HEK293T (cell line): Measurements from ENCODE around the gene SLCO1B3.

ENCODE experiments used
- CTCF ChIA-PET: fragments of 350-600 bp; formaldehyde crosslinking; extraction: SDS; loops from one replicate; lab custom pipeline; 2021; ENCODE audit warnings: antibody characterized with exemption, inconsistent platforms; lab: Yijun Ruan, JAX
- POLR2A ChIA-PET: fragments of 350-600 bp; formaldehyde crosslinking; extraction: SDS; loops from one replicate; lab custom pipeline; 2020; ENCODE audit warnings: antibody characterized with exemption, inconsistent platforms; lab: Yijun Ruan, JAX
- DNase-seq: peaks from one replicate; pipeline ENCODE4 v3.0.0; 2012; ENCODE audit warnings: mixed read lengths; ENCODE audit errors: extremely low spot score
- ARNT ChIP-seq: fragments of 450-650 bp; IDR thresholded peaks from 2 replicates; pipeline ENCODE4 v1.6.1; 2017; ENCODE audit warnings: mild to moderate bottlenecking
- BHLHE40 ChIP-seq: fragments of 450-650 bp; IDR thresholded peaks from 2 replicates; pipeline ENCODE4 v1.6.1; 2016; ENCODE audit warnings: mild to moderate bottlenecking, moderate library complexity, borderline replicate concordance
- CTBP1 ChIP-seq: fragments of 450-650 bp; IDR thresholded peaks from 2 replicates; pipeline ENCODE4 v1.6.1; 2016; ENCODE audit warnings: borderline replicate concordance
- ELF4 ChIP-seq: fragments of 450-650 bp; IDR thresholded peaks from 2 replicates; pipeline ENCODE4 v1.6.1; 2017; ENCODE audit warnings: antibody characterized with exemption
- FOXA1 ChIP-seq: fragments of 450-650 bp; IDR thresholded peaks from 2 replicates; pipeline ENCODE4 v1.6.1; 2016; ENCODE audit warnings: mild to moderate bottlenecking
- FOXK2 ChIP-seq: fragments of 450-650 bp; IDR thresholded peaks from 2 replicates; pipeline ENCODE4 v1.6.1; 2016; ENCODE audit warnings: mild to moderate bottlenecking
- FOXM1 ChIP-seq: fragments of 450-650 bp; IDR thresholded peaks from 2 replicates; pipeline ENCODE4 v1.6.1; 2017; ENCODE audit warnings: mild to moderate bottlenecking, borderline replicate concordance
- HDGF ChIP-seq: fragments of 450-650 bp; IDR thresholded peaks from 2 replicates; pipeline ENCODE4 v1.6.1; 2017; ENCODE audit warnings: antibody characterized with exemption, borderline replicate concordance
- L3MBTL2 ChIP-seq: fragments of 450-650 bp; conservative IDR thresholded peaks from 2 replicates; pipeline ENCODE4 v1.6.1; 2016; ENCODE audit warnings: mild to moderate bottlenecking
- LEF1 ChIP-seq: fragments of 450-650 bp; IDR thresholded peaks from 2 replicates; pipeline ENCODE4 v1.6.1; 2017; ENCODE audit warnings: mild to moderate bottlenecking, borderline replicate concordance
- NFRKB ChIP-seq: fragments of 450-650 bp; IDR thresholded peaks from 2 replicates; pipeline ENCODE4 v1.6.1; 2016; ENCODE audit warnings: mild to moderate bottlenecking, moderate library complexity
- SP1 ChIP-seq: fragments of 450-650 bp; IDR thresholded peaks from 2 replicates; pipeline ENCODE4 v1.6.1; 2017
- SUZ12 ChIP-seq: fragments of 450-650 bp; IDR thresholded peaks from 2 replicates; pipeline ENCODE4 v1.6.1; 2016; ENCODE audit warnings: mild to moderate bottlenecking
- TARDBP ChIP-seq: fragments of 450-650 bp; IDR thresholded peaks from 2 replicates; pipeline ENCODE4 v1.6.1; 2016
- ZNF384 ChIP-seq: fragments of 450-650 bp; IDR thresholded peaks from 2 replicates; pipeline ENCODE4 v1.6.1; 2016
- TF ChIP-seq, protein P1 (sequence below): fragments of 450-650 bp; IDR thresholded peaks from 2 replicates; pipeline ENCODE4 v1.6.1; 2016

SLCO1B3 gene

GRCh38 chr12:20865873-20866272 lies 55.4 kb downstream of the SLCO1B3 start:
- POLR2A ChIA-PET, result no interaction called here
- CTCF ChIA-PET, result no interaction called here
- no peak for TF ChIP-seq TARDBP
- TF ChIP-seq, protein P1, sequence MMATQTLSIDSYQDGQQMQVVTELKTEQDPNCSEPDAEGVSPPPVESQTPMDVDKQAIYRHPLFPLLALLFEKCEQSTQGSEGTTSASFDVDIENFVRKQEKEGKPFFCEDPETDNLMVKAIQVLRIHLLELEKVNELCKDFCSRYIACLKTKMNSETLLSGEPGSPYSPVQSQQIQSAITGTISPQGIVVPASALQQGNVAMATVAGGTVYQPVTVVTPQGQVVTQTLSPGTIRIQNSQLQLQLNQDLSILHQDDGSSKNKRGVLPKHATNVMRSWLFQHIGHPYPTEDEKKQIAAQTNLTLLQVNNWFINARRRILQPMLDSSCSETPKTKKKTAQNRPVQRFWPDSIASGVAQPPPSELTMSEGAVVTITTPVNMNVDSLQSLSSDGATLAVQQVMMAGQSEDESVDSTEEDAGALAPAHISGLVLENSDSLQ, result no peak
- no peak for TF ChIP-seq FOXK2
- no peak for TF ChIP-seq ELF4
- no peak for TF ChIP-seq HDGF
- no peak for TF ChIP-seq LEF1
- no peak for TF ChIP-seq NFRKB
- no peak for TF ChIP-seq ARNT
- no peak for TF ChIP-seq ZNF384
- TF ChIP-seq L3MBTL2, result no peak
- TF ChIP-seq SUZ12, result no peak
- no peak for TF ChIP-seq FOXM1
- TF ChIP-seq CTBP1, result no peak
- TF ChIP-seq SP1, result no peak
- TF ChIP-seq FOXA1, result no peak
- TF ChIP-seq BHLHE40, result no peak
- no peak for DNase-seq

GRCh38 chr12:20868277-20868676 lies 57.8 kb downstream of the SLCO1B3 start:
- TF ChIP-seq, protein P1, result no peak
- ChIA-PET CTCF (no interaction called here), POLR2A (no interaction called here)
- no peak for DNase-seq

- CTCF ChIA-PET, result no interaction called here
- no peak for DNase-seq
- TF ChIP-seq L3MBTL2 (no peak), HDGF (no peak), ELF4 (no peak), SP1 (no peak), FOXK2 (no peak), ARNT (no peak), FOXA1 (no peak), NFRKB (no peak), BHLHE40 (no peak), SUZ12 (no peak), ZNF384 (no peak), LEF1 (no peak)
- POLR2A ChIA-PET, result no interaction called here
Measured at GRCh38 chr12:20883288-20883687, 72.8 kb downstream of the SLCO1B3 start.

DNA sequence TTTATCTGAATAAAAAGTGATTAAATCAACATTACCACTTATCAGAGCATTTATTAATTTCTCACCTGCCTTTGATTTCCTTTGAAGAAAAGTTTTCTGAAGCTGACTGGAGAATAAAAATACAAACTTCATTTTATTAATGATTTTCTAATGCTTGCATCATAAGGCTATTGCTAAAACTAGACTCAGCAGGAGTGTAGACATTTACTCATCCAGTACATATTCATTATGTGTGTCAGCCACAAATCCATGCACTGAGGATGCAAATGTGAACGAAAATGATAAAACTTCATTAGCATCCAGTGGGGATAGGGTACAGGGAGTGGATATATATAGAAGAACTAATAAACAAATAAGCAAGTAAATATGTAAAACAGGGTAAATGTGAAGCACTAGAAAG lies 74.6 kb downstream of the SLCO1B3 start:
- TF ChIP-seq, protein P1, result no peak
- TF ChIP-seq NFRKB (no peak), ELF4 (no peak), FOXK2 (no peak)
- CTCF ChIA-PET, result no interaction called here
- no peak for DNase-seq
- POLR2A ChIA-PET, result no interaction called here

DNA sequence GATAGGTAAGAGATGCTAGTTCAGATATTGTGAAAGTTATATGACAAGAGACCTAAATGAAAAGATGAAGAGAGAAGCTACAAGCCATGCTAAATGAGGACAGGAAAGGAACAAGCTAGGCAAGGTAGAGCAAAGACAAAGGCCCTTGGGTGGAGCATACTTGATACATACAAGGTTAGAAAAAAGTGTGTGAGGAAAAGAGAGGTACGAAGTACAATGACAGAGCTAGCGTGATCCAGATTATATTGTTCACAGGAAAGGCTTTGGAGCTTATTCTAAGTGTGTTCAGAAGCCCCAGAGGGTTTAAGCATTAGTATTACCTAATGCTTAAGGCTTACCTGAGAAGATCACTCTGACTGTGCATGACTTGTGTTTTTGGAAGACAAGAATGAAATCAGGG lies 75.0 kb downstream of the SLCO1B3 start:
- CTCF ChIA-PET, result no interaction called here
- TF ChIP-seq ZNF384 (no peak), HDGF (no peak), ELF4 (no peak), FOXM1 (no peak), FOXA1 (no peak), BHLHE40 (no peak), CTBP1 (no peak), NFRKB (no peak), LEF1 (no peak), FOXK2 (no peak), SP1 (no peak)
- TF ChIP-seq, protein P1, result no peak
- POLR2A ChIA-PET, result no interaction called here

GRCh38 chr12:20917269-20917668 lies 106.8 kb downstream of the SLCO1B3 start:
- ChIA-PET CTCF (no interaction called here), POLR2A (no interaction called here)
- no peak for TF ChIP-seq CTBP1
- no peak for TF ChIP-seq ELF4
- no peak for TF ChIP-seq HDGF
- TF ChIP-seq FOXK2, result no peak
- no peak for TF ChIP-seq TARDBP
- TF ChIP-seq SUZ12, result no peak
- TF ChIP-seq ARNT, result no peak
- TF ChIP-seq LEF1, result no peak
- no peak for TF ChIP-seq FOXM1
- TF ChIP-seq BHLHE40, result no peak
- TF ChIP-seq SP1, result no peak
- DNase-seq, result no peak

More for the DNA sequence above, 75.0 kb downstream of the SLCO1B3 start:
- DNase-seq, result no peak
